ENCODE measurements around the gene CLCN3.

GRCh38 chr4:169707958-169708643, 87.7 kb downstream of the CLCN3 start:
- no peak for TF ChIP-seq POLR2A (IDR thresholded peaks at IDR 0.05)
- TF ChIP-seq CTCF (IDR thresholded peaks at IDR 0.05): no peak
- no peak for TF ChIP-seq POLR2AphosphoS5 (IDR thresholded peaks at IDR 0.05; ENCODE audit: insufficient read depth in 1 of 2, low read depth in 1 of 2)

Data from vagina (tissue), 2 donors.